Stimulated activated naive CD8-positive, alpha-beta T cell treated with anti-CD3 and anti-CD28 coated beads, Interleukin-15, Interleukin-2, amounts not matched to agents 100 ng/mL and 50 ng/mL, for 24 hours (primary cell): ENCODE measurements around the gene ANKRD11.

Source experiments
- H3K27ac Mint-ChIP-seq: one replicate; pipeline ENCODE4 v1.8.0; 2021; ENCODE audit warnings: mild to moderate bottlenecking, mixed read lengths
- H3K27me3 Mint-ChIP-seq: one replicate; pipeline ENCODE4 v1.8.0; 2021; ENCODE audit warnings: mixed read lengths
- H3K36me3 Mint-ChIP-seq: one replicate; pipeline ENCODE4 v1.8.0; 2021; ENCODE audit warnings: low read depth, mixed read lengths
- H3K4me1 Mint-ChIP-seq: one replicate; pipeline ENCODE4 v1.8.0; 2021; ENCODE audit warnings: low read depth, mixed read lengths
- H3K4me3 Mint-ChIP-seq: one replicate; pipeline ENCODE4 v1.8.0; 2021; ENCODE audit warnings: mild to moderate bottlenecking, mixed read lengths
- H3K9me3 Mint-ChIP-seq: one replicate; pipeline ENCODE4 v1.8.0; 2021; ENCODE audit warnings: mixed read lengths

Gene ANKRD11

GRCh38 chr16:89375686-89376085 is 114.7 kb downstream of the ANKRD11 start:
- no peaks in the 10 kb centered on the region for H3K27me3 Mint-ChIP-seq

GRCh38 chr16:89375021-89375420 is 115.3 kb downstream of the ANKRD11 start:
- no peaks in the 10 kb centered on the region for H3K9me3 Mint-ChIP-seq
- peak overlapping the region; percentile 48 for H3K4me3 Mint-ChIP-seq
- H3K4me1 Mint-ChIP-seq: peaks cover 94% of the 10 kb centered on the region
- H3K27ac Mint-ChIP-seq: no peak overlapping the region
- H3K36me3 Mint-ChIP-seq: peaks cover 49% of the 10 kb centered on the region
- no peaks in the 10 kb centered on the region for H3K27me3 Mint-ChIP-seq

More at GRCh38 chr16:89375686-89376085, 114.7 kb downstream of the ANKRD11 start:
- Mint-ChIP-seq H3K4me3 (no peak overlapping the region), H3K27ac (no peak overlapping the region), H3K36me3 (peaks cover 49% of the 10 kb centered on the region), H3K4me1 (peaks cover 94% of the 10 kb centered on the region), H3K9me3 (no peaks in the 10 kb centered on the region)

DNA sequence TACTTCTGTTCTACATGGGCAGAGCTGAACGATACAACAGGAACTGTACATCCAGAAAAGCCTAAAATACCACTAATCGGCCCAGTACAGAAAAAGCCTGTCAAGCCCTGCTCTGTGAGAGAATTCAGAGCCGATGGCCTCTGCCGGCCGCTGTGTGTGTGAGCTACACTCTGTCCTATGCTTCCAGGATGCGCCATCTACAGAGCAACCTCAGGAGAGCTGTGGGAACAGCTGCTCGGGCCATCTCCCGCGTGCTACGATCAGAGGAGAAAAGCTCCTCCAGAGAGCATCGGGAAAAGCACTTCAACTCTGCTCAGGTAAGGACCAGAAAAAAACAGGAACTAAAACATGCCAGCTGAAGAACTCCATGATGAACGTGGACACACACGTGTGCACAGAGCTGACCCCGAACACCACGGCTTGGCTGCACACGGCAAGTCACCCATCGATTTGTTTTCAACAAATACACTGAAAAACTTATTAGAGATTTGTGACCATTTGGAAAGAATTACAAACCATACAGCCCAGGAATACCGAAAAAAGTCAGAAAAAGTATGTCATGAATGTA is 115.9 kb downstream of the ANKRD11 start:
- H3K27me3 Mint-ChIP-seq: no peaks in the 10 kb centered on the region
- H3K4me3 Mint-ChIP-seq: peak overlapping the region; percentile 48
- peaks cover 43% of the 10 kb centered on the region for H3K36me3 Mint-ChIP-seq
- H3K4me1 Mint-ChIP-seq: peaks cover 94% of the 10 kb centered on the region
- no peaks in the 10 kb centered on the region for H3K9me3 Mint-ChIP-seq
- H3K27ac Mint-ChIP-seq: peak overlapping the region; percentile 26

GRCh38 chr16:89373355-89374110 is 116.8 kb downstream of the ANKRD11 start:
- Mint-ChIP-seq H3K4me1 (peaks cover 94% of the 10 kb centered on the region), H3K27me3 (no peaks in the 10 kb centered on the region), H3K36me3 (peaks cover 42% of the 10 kb centered on the region), H3K27ac (peak overlapping the region; percentile 59), H3K9me3 (no peaks in the 10 kb centered on the region), H3K4me3 (no peak overlapping the region)

DNA sequence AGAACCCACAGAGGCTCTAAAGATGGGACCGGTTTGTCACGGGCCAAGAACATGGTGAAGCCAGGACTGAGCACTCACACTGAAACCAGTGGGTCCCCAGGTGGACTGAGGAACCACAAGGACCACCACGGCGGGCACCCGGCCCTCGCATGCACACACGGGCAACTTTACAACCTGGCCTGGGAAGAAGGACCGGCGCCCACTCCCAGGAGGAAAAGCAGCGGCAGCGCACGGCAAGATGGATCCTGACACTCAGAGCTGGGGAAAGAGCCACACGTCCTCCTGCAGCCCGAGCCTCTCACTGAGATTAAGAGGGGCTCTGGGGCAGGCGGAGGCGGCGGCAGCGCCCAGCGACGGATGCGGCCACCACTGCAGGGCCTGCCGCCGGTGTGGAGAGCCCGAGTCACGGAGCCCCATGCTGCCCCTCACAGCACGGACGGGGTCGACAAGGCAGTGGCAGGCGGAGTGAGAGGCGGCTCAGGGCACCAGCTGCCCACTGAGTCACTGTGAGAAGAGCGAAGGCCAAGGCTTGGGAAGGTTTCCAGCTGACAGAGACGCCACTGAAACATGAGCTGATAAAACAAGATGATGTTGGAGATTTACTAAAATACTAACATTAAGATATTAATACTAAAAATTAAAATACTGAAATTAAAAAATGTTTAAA is 118.3 kb downstream of the ANKRD11 start:
- no peak overlapping the region for H3K27ac Mint-ChIP-seq
- peaks cover 40% of the 10 kb centered on the region for H3K36me3 Mint-ChIP-seq
- H3K9me3 Mint-ChIP-seq: no peaks in the 10 kb centered on the region
- H3K4me1 Mint-ChIP-seq: peaks cover 94% of the 10 kb centered on the region
- no peak overlapping the region for H3K4me3 Mint-ChIP-seq
- H3K27me3 Mint-ChIP-seq: no peaks in the 10 kb centered on the region

DNA sequence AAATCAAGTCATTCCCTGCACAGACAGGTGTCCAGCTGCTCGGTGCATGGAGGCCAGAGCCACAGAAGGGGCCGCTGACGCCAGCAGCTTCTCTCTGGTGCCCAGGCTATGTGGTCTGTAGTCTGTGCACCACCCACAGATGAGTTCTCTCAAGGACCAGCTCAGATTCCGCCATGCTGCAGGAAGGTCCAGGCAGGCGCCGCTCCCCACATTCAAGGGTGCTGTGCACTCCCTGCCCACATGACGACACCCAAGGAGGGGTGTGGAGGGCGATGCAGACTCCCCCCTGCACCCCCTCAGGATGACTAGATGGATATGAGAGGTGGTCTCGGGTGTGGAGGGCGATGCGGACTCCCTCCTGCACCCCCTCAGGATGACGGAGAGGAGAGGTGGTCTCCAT is 119.0 kb downstream of the ANKRD11 start:
- Mint-ChIP-seq H3K27me3 (no peaks in the 10 kb centered on the region), H3K4me3 (no peak overlapping the region), H3K36me3 (peaks cover 34% of the 10 kb centered on the region), H3K4me1 (peaks cover 93% of the 10 kb centered on the region), H3K9me3 (no peaks in the 10 kb centered on the region), H3K27ac (no peak overlapping the region)

- Mint-ChIP-seq H3K36me3 (peaks cover 32% of the 10 kb centered on the region), H3K4me3 (no peak overlapping the region), H3K27ac (peak overlapping the region; percentile 45), H3K27me3 (no peaks in the 10 kb centered on the region), H3K9me3 (no peaks in the 10 kb centered on the region), H3K4me1 (peaks cover 93% of the 10 kb centered on the region)
These were observed 119.8 kb downstream of the ANKRD11 start for GRCh38 chr16:89370601-89371000.

DNA sequence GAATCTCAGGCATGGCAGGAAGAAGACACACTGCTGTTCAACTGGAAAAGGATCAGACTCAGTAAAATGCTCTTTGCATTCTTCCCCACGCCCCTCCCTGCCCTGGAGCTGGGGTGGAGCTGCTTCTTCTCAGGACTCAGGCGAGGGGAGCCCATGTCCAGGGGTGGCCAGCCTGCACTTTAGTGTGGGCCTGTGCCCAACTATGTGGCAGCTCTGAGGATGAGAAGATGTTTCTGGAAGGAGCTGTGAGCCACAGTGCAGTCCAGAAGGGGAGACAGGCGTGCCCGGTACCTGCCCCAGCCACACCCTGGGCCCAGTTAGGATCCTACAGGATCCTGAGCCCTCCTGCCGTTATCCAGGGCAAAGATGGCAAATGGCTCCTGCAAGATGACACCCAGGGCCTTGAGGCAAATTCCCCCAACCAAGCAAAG is 120.3 kb downstream of the ANKRD11 start:
- Mint-ChIP-seq H3K27me3 (no peaks in the 10 kb centered on the region), H3K4me3 (no peak overlapping the region), H3K9me3 (no peaks in the 10 kb centered on the region), H3K27ac (peak overlapping the region; percentile 71), H3K36me3 (peaks cover 32% of the 10 kb centered on the region), H3K4me1 (peaks cover 93% of the 10 kb centered on the region)

DNA sequence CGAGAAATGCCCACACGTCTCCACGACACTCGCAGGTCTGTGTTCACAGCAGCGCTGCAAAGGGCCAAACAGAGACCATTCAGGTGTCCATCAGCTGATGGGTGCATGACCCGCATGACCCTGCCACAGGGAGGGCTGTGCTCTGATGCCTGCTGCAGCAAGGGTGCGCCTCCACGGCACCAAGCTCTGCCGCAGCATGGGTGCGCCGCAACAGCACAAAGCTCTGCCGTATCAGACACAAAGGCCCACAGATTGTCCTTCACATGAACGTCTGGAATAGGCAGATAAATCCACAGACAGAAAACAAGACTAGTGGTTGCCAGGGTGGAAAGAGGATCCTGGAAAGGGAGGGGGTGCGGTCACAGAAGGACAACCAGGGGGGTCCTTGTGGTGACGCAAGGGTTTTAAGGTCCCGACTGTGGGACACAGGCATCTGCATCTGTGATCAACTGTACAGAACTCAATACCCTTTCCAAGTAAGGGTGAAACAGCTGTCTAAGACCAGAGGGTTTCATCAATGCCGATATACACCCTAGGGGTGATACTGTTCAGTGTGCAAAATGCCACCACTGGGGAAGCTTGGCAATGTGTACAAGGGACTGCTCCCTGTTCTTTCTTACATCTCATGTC is 121.0 kb downstream of the ANKRD11 start:
- peak overlapping the region; percentile 71 for H3K27ac Mint-ChIP-seq
- peaks cover 27% of the 10 kb centered on the region for H3K36me3 Mint-ChIP-seq
- no peaks in the 10 kb centered on the region for H3K9me3 Mint-ChIP-seq
- H3K27me3 Mint-ChIP-seq: no peaks in the 10 kb centered on the region
- no peak overlapping the region for H3K4me3 Mint-ChIP-seq
- H3K4me1 Mint-ChIP-seq: peaks cover 93% of the 10 kb centered on the region

GRCh38 chr16:89368604-89369249 is 121.6 kb downstream of the ANKRD11 start:
- H3K27me3 Mint-ChIP-seq: no peaks in the 10 kb centered on the region
- peaks cover 93% of the 10 kb centered on the region for H3K4me1 Mint-ChIP-seq
- H3K27ac Mint-ChIP-seq: peak overlapping the region; percentile 59
- H3K9me3 Mint-ChIP-seq: no peaks in the 10 kb centered on the region
- peaks cover 25% of the 10 kb centered on the region for H3K36me3 Mint-ChIP-seq
- peak overlapping the region; percentile 34 for H3K4me3 Mint-ChIP-seq

- Mint-ChIP-seq H3K4me3 (no peak overlapping the region), H3K4me1 (peaks cover 93% of the 10 kb centered on the region), H3K9me3 (no peaks in the 10 kb centered on the region), H3K27me3 (no peaks in the 10 kb centered on the region), H3K27ac (peak overlapping the region; percentile 36), H3K36me3 (peaks cover 20% of the 10 kb centered on the region)
These were observed 122.8 kb downstream of the ANKRD11 start for GRCh38 chr16:89367538-89367915.

- H3K36me3 Mint-ChIP-seq: peaks cover 20% of the 10 kb centered on the region
- H3K4me3 Mint-ChIP-seq: no peak overlapping the region
- H3K9me3 Mint-ChIP-seq: no peaks in the 10 kb centered on the region
- H3K27ac Mint-ChIP-seq: peak overlapping the region; percentile 2
- peaks cover 98% of the 10 kb centered on the region for H3K4me1 Mint-ChIP-seq
- H3K27me3 Mint-ChIP-seq: no peaks in the 10 kb centered on the region
These were observed 123.5 kb downstream of the ANKRD11 start for GRCh38 chr16:89366561-89367537.

GRCh38 chr16:89365996-89366395 is 124.4 kb downstream of the ANKRD11 start:
- H3K27ac Mint-ChIP-seq: peak overlapping the region; percentile 81
- no peaks in the 10 kb centered on the region for H3K27me3 Mint-ChIP-seq
- no peaks in the 10 kb centered on the region for H3K9me3 Mint-ChIP-seq
- peaks cover 98% of the 10 kb centered on the region for H3K4me1 Mint-ChIP-seq
- H3K4me3 Mint-ChIP-seq: no peak overlapping the region
- H3K36me3 Mint-ChIP-seq: peaks cover 17% of the 10 kb centered on the region

DNA sequence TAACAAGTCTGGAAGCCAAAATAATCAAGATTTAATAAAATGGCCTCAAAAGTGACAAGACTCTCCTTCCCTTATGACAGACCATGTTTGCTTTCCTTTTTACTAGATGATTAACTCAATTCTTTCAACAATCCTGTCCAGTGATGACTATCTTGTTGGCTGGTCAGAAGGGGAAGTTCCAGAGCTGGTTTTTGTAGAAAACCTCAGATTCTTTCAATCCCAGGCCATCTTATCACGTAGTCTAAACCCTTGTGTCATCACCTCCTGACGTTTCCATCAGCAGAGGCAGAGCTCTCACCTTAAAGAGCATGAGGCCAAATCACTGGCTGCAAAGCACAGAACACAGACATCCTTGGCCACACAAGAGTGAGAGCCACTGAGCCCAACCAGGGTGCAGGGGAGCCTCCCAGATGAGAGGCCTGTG is 125.3 kb downstream of the ANKRD11 start:
- H3K36me3 Mint-ChIP-seq: peaks cover 23% of the 10 kb centered on the region
- no peaks in the 10 kb centered on the region for H3K9me3 Mint-ChIP-seq
- peak overlapping the region; percentile 66 for H3K27ac Mint-ChIP-seq
- peaks cover 98% of the 10 kb centered on the region for H3K4me1 Mint-ChIP-seq
- no peaks in the 10 kb centered on the region for H3K27me3 Mint-ChIP-seq
- H3K4me3 Mint-ChIP-seq: peak overlapping the region; percentile 1
